Dendritic cell treated with granulocyte-macrophage colony-stimulating factor and Interleukin-4, amounts not matched to agents 40 ng/mL and 50 ng/mL, for 4 days (primary cell): ENCODE data around the gene KCNJ9.

Experiments used
- H3K27ac Mint-ChIP-seq: one replicate; pipeline ENCODE4 v1.8.0; 2022; ENCODE audit warnings: mild to moderate bottlenecking, mixed read lengths
- H3K27me3 Mint-ChIP-seq: one replicate; pipeline ENCODE4 v1.8.0; 2022; ENCODE audit warnings: mild to moderate bottlenecking, mixed read lengths
- H3K36me3 Mint-ChIP-seq: one replicate; pipeline ENCODE4 v1.8.0; 2022; ENCODE audit warnings: low read depth, mixed read lengths
- H3K4me1 Mint-ChIP-seq: one replicate; pipeline ENCODE4 v1.8.0; 2022; ENCODE audit warnings: low read depth, mixed read lengths
- H3K4me3 Mint-ChIP-seq: one replicate; pipeline ENCODE4 v1.8.0; 2022; ENCODE audit warnings: mild to moderate bottlenecking, moderate library complexity, mixed read lengths
- H3K9me3 Mint-ChIP-seq: one replicate; pipeline ENCODE4 v1.8.0; 2022; ENCODE audit warnings: mixed read lengths
- intact Hi-C: fragments of 100-400 bp; cut with micrococcal nuclease; formaldehyde crosslinking; loops from one replicate; pipeline ENCODE4 v1.15.0; 2022

The KCNJ9 gene

DNA sequence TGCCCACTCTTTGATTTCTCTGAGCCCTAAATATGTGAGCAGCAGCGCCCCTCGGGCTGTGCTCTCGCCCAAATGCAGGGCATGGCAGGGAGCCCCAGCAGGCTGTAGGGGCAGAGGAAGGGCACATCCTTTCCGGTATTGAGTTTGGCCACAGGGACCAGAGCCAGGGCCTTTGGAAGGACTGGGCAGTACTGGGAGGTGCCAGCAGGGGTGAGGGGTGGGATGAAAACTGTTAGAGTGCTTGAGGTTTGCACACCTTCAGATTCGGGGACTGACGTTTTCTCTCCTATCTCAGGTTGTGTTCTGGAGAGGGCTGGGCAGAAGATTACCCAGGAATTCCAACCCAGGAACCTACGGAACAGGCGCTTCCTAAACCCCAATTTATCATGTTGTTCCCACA lies 32.1 kb downstream of the KCNJ9 start:
- Mint-ChIP-seq H3K4me1 (peaks cover 14% of the 10 kb centered on the region), H3K27ac (no peak overlapping the region), H3K9me3 (no peaks in the 10 kb centered on the region), H3K36me3 (no peaks in the 10 kb centered on the region), H3K27me3 (peaks cover 50% of the 10 kb centered on the region), H3K4me3 (no peak overlapping the region)
- intact Hi-C loops, result no loop called here

- Mint-ChIP-seq H3K9me3 (no peaks in the 10 kb centered on the region), H3K4me3 (no peak overlapping the region), H3K36me3 (no peaks in the 10 kb centered on the region), H3K27ac (no peak overlapping the region), H3K27me3 (peaks cover 48% of the 10 kb centered on the region), H3K4me1 (peaks cover 8% of the 10 kb centered on the region)
- intact Hi-C loops, result no loop called here
Measured at GRCh38 chr1:160114085-160114484, 32.7 kb downstream of the KCNJ9 start.

DNA sequence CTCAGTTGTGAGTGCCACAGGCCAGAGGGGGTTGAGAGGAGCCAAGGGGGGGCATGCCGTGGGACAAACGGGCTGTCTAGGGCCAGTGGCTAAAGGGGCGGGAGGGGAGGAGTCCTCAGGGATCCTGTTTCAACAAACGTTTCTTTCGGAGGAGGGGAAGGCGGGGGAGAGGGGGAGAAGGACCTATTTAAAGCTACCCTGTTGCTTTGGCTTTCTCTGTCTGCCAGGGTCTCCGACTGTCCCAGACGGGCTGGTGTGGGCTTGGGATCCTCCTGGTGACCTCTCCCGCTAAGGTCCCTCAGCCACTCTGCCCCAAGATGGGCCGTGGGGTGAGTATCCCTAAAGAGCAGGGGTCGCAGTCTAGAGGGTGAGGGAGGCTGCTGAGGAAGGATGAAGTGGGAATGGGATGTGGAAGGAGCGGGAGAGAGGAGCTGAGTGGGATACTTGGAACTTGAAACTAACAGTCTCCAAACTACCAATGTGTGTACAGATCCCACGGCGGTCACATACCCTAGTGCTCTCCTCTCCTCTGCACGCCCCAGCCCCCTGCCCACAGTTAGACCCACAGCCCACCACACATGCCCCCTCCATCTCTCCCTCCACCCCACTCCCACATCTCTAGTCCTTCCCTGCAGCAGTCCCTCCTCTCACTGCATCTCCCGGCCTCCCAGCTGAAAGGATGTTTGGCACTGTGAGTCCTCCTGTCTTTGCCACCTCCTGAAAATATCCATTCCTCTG lies 34.4 kb downstream of the KCNJ9 start, which contains the start of gene ATP1A2:
TSS of gene ATP1A2 (plus strand) at position 215 of the 738 bp plus-strand sequence. CDS start at position 318, 103 bp downstream.
- H3K36me3 Mint-ChIP-seq, result no peaks in the 10 kb centered on the region
- H3K4me3 Mint-ChIP-seq, result no peak within 1 kb of the TSS
- H3K27ac Mint-ChIP-seq, result no peak within 1 kb of the TSS
- H3K4me1 Mint-ChIP-seq, result peaks cover 10% of the 10 kb centered on the region
- H3K9me3 Mint-ChIP-seq, result no peaks in the 10 kb centered on the region
- H3K27me3 Mint-ChIP-seq, result peaks cover 37% of the 10 kb centered on the region
- intact Hi-C loops, result no loop called here

- no peak overlapping the region for H3K4me3 Mint-ChIP-seq
- intact Hi-C loops, result no loop called here
- H3K9me3 Mint-ChIP-seq, result no peaks in the 10 kb centered on the region
- H3K27ac Mint-ChIP-seq, result no peak overlapping the region
- H3K36me3 Mint-ChIP-seq, result no peaks in the 10 kb centered on the region
- peaks cover 34% of the 10 kb centered on the region for H3K27me3 Mint-ChIP-seq
- H3K4me1 Mint-ChIP-seq, result peaks cover 10% of the 10 kb centered on the region
Measured at GRCh38 chr1:160116283-160117147, 35.2 kb downstream of the KCNJ9 start.

DNA sequence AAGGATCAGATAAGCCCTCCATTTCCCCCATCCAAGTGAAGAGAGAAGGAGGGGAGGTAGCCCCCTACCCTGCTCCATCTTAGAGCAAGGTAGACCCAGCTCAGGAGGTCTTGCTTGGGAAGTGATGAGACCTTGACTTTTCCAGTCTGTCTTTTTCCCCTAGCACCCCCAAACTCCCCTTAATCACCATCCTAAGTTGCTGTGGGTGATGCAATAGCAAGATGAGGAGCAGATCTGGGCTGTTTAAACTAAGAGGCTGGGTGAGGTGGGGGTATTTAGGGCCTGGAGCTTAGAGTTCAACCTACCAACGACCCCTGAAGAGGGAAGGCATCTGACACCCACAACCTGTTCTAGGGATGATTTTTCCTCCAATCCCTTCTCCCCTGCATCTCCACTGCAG lies 36.0 kb downstream of the KCNJ9 start:
- Mint-ChIP-seq H3K4me3 (no peak overlapping the region), H3K9me3 (no peaks in the 10 kb centered on the region), H3K27me3 (peaks cover 34% of the 10 kb centered on the region), H3K27ac (no peak overlapping the region), H3K4me1 (peaks cover 10% of the 10 kb centered on the region), H3K36me3 (no peaks in the 10 kb centered on the region)
- intact Hi-C loops, result no loop called here

GRCh38 chr1:160117709-160118183 lies 36.4 kb downstream of the KCNJ9 start:
- no peak overlapping the region for H3K27ac Mint-ChIP-seq
- peaks cover 10% of the 10 kb centered on the region for H3K4me1 Mint-ChIP-seq

DNA sequence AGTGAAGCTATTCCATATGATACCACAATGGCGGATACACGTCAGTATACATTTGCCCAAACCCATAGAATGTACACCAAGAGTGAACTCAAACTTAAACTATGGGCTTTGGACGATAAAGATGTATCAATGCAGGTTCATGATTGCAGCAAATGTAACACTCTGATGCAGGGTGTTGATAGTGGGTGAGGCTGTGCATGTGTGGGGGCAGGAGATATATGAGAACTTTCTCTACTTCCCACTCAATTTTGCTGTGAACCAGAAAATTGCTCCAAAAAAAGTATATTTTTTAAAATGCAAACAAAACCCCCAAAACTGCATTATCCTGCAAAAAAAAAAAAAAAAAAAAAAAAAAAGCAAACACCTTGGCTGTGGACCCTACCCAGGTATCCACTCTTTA lies 37.6 kb downstream of the KCNJ9 start:
- intact Hi-C loops, result no loop called here
- no peak overlapping the region for H3K27ac Mint-ChIP-seq
- H3K27me3 Mint-ChIP-seq, result peaks cover 35% of the 10 kb centered on the region
- no peaks in the 10 kb centered on the region for H3K36me3 Mint-ChIP-seq
- H3K4me1 Mint-ChIP-seq, result peaks cover 10% of the 10 kb centered on the region
- no peak overlapping the region for H3K4me3 Mint-ChIP-seq
- no peaks in the 10 kb centered on the region for H3K9me3 Mint-ChIP-seq

More at GRCh38 chr1:160117709-160118183, 36.4 kb downstream of the KCNJ9 start:
- peaks cover 34% of the 10 kb centered on the region for H3K27me3 Mint-ChIP-seq
- intact Hi-C loops, result no loop called here
- no peaks in the 10 kb centered on the region for H3K36me3 Mint-ChIP-seq
- H3K4me3 Mint-ChIP-seq, result no peak overlapping the region
- H3K9me3 Mint-ChIP-seq, result no peaks in the 10 kb centered on the region

DNA sequence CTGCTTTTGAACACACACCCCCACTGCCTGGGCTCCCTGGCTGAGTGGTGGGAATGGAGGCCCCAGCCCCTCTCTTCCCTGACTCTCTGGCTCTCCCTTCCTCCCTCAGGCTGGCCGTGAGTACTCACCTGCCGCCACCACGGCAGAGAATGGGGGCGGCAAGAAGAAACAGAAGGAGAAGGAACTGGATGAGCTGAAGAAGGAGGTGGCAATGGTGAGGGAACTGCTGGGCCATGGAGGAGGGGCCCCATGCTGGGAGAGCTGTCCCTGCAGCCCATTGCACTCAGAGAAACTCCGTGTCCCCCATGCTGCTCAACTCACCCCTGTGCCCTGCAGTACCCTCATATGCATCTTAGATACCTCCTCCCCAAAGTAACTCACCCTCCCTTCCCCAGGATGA lies 39.5 kb downstream of the KCNJ9 start:
- H3K9me3 Mint-ChIP-seq, result no peaks in the 10 kb centered on the region
- intact Hi-C loops, result no loop called here

GRCh38 chr1:160121388-160121787 lies 40.0 kb downstream of the KCNJ9 start:
- Mint-ChIP-seq H3K9me3 (no peaks in the 10 kb centered on the region), H3K4me1 (peaks cover 10% of the 10 kb centered on the region), H3K27me3 (peaks cover 17% of the 10 kb centered on the region), H3K27ac (no peak overlapping the region), H3K4me3 (no peak overlapping the region), H3K36me3 (no peaks in the 10 kb centered on the region)
- intact Hi-C loops, result no loop called here

More for the DNA sequence above, 39.5 kb downstream of the KCNJ9 start:
- Mint-ChIP-seq H3K36me3 (no peaks in the 10 kb centered on the region), H3K4me3 (no peak overlapping the region), H3K4me1 (peaks cover 10% of the 10 kb centered on the region), H3K27ac (no peak overlapping the region), H3K27me3 (peaks cover 23% of the 10 kb centered on the region)

GRCh38 chr1:160122978-160123495 lies 41.7 kb downstream of the KCNJ9 start:
- H3K4me1 Mint-ChIP-seq, result peaks cover 7% of the 10 kb centered on the region
- H3K27ac Mint-ChIP-seq, result no peak overlapping the region
- H3K27me3 Mint-ChIP-seq, result peaks cover 8% of the 10 kb centered on the region
- H3K9me3 Mint-ChIP-seq, result no peaks in the 10 kb centered on the region
- no peaks in the 10 kb centered on the region for H3K36me3 Mint-ChIP-seq
- H3K4me3 Mint-ChIP-seq, result no peak overlapping the region
- intact Hi-C loops, result no loop called here

DNA sequence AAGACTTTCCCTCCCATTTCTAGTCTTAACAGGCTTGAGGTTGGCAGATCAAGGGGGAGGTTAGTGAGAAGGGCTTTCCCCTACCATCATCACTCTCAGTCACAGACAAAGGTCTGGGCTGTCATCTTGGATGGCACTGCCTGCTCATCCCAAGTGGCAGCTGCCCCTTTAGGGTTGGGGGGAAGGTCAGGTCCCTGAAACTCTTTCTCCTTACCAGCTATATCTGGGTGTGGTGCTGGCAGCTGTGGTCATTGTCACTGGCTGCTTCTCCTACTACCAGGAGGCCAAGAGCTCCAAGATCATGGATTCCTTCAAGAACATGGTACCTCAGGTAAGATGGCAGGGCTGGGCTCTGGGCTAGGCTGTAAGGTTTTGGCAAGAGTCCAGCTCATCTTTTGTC lies 42.4 kb downstream of the KCNJ9 start:
- Mint-ChIP-seq H3K4me1 (peaks cover 11% of the 10 kb centered on the region), H3K4me3 (no peak overlapping the region), H3K36me3 (no peaks in the 10 kb centered on the region), H3K27ac (no peak overlapping the region), H3K27me3 (peaks cover 7% of the 10 kb centered on the region), H3K9me3 (no peaks in the 10 kb centered on the region)
- intact Hi-C loops, result no loop called here

DNA sequence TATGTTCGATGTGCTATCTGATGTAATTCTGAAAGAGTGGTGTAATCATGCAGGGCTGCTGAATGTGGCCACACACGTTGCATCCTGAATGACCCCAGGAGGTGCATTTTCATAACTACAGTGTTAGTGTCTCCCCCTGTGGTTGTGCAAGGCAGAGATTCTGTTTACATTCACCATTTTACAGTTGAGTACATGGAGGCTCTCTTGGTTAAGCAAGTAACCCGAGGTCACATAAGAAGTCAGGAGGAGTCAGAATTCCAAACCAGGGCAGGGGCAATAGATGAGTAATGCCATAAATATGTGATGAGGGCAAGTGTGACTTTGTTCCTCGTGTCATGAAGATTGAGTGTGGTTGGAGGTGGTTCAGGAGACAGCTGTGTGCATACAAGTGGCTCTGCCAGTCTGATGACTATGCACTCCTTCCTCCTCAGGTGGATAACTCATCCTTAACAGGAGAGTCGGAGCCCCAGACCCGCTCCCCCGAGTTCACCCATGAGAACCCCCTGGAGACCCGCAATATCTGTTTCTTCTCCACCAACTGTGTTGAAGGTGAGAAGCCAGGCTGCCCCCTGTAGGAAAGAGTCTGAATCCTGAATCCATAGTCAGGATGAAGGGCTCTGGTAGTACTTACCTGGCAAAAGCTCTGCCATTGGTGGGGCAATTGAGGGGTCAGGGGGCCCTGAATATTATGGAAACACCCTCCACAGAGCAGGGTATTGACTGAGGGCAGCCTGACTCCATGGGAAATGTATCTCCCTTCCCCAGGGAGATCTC lies 43.6 kb downstream of the KCNJ9 start:
- Mint-ChIP-seq H3K36me3 (no peaks in the 10 kb centered on the region), H3K27ac (no peak overlapping the region)

DNA sequence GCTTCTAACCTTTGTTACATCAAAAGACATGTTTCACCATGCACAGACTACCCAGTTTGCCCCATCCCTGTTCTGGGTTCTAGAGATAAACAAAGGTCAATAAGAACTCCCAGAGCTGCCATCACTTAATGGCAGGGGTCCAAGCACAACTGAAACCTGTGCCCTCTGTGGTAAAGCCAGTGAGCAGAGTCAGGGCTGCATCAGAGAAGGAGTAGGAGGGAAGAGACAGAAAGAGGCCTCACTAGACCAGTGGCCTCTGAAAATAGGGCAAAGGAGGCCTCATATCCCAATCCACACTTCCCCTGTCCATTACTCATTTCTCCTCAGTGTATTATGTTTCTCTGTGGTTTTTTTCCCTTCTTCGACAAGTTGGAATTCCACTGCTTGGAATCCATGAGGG lies 44.4 kb downstream of the KCNJ9 start:
- Mint-ChIP-seq H3K27ac (no peak overlapping the region), H3K27me3 (peaks cover 14% of the 10 kb centered on the region), H3K9me3 (no peaks in the 10 kb centered on the region), H3K4me1 (peaks cover 8% of the 10 kb centered on the region), H3K4me3 (no peak overlapping the region), H3K36me3 (no peaks in the 10 kb centered on the region)
- intact Hi-C loops, result no loop called here

More for the DNA sequence above, 43.6 kb downstream of the KCNJ9 start:
- Mint-ChIP-seq H3K4me1 (peaks cover 6% of the 10 kb centered on the region), H3K9me3 (no peaks in the 10 kb centered on the region), H3K4me3 (no peak overlapping the region), H3K27me3 (peaks cover 12% of the 10 kb centered on the region)
- intact Hi-C loops, result no loop called here
